Stimulated activated CD4-positive, alpha-beta T cell treated with anti-CD3 and anti-CD28 coated beads, Interleukin-15, amount 100 ng/mL, for 1 hour (primary cell): ENCODE results near the gene TAAR8.
"Not testable (repeated sequence)": the region's sequence is repeated elsewhere in the genome, so short reads cannot be mapped to it uniquely, and the experiment has no call there.

Source experiments
- DNase-seq, 2 donors: peaks; one replicate each; pipeline ENCODE4 v3.0.0-alpha.2; 2020; ENCODE audit warnings: low read depth in 1 of 2, low spot score in 1 of 2

TAAR8 gene

GRCh38 chr6:132552372-132552771 is at the start of gene TAAR8:
Gene TAAR8, plus strand, starts transcription at chr6:132552672. Its CDS starts 21 bp downstream, at chr6:132552693.
- DNase-seq = no peak

GRCh38 chr6:132504757-132505156 is 47.7 kb upstream of the TAAR8 start:
- no peak for DNase-seq

GRCh38 chr6:132505158-132505557 is 47.3 kb upstream of the TAAR8 start:
- no peak for DNase-seq

GRCh38 chr6:132506461-132506860 is 46.0 kb upstream of the TAAR8 start:
- no peak for DNase-seq

- DNase-seq = no peak
Measured at GRCh38 chr6:132506869-132507808, 45.3 kb upstream of the TAAR8 start.

- DNase-seq = no peak
Measured at GRCh38 chr6:132511210-132511830, 41.2 kb upstream of the TAAR8 start.

GRCh38 chr6:132511831-132512220 is 40.6 kb upstream of the TAAR8 start:
- DNase-seq = no peak

- DNase-seq = no peak
Measured at GRCh38 chr6:132512342-132512637, 40.2 kb upstream of the TAAR8 start.

GRCh38 chr6:132512638-132513632 is 39.5 kb upstream of the TAAR8 start, which contains the start of gene STX7:
Gene STX7, minus strand, starts transcription at chr6:132513116. Its CDS starts 9,586 bp downstream, at chr6:132503530.
- DNase-seq = peak; percentile 74 to 78

- no peak for DNase-seq
Measured at GRCh38 chr6:132513831-132514545, 38.5 kb upstream of the TAAR8 start.

- DNase-seq = no peak
Measured at GRCh38 chr6:132515386-132515785, 37.1 kb upstream of the TAAR8 start.

- DNase-seq = no peak
Measured at GRCh38 chr6:132520953-132521352, 31.5 kb upstream of the TAAR8 start.

- DNase-seq = no peak
Measured at GRCh38 chr6:132524646-132525045, 27.8 kb upstream of the TAAR8 start.

GRCh38 chr6:132525866-132526265 is 26.6 kb upstream of the TAAR8 start:
- DNase-seq = no peak

GRCh38 chr6:132526461-132526860 is 26.0 kb upstream of the TAAR8 start:
- no peak for DNase-seq

GRCh38 chr6:132527791-132528190 is 24.7 kb upstream of the TAAR8 start:
- no peak for DNase-seq

- DNase-seq = peak; percentile 7 to 26
Measured at GRCh38 chr6:132530293-132530974, 22.0 kb upstream of the TAAR8 start.

GRCh38 chr6:132534546-132534945 is 17.9 kb upstream of the TAAR8 start:
- DNase-seq = not testable (repeated sequence)

GRCh38 chr6:132537145-132537544 is 15.3 kb upstream of the TAAR8 start:
- no peak for DNase-seq

- DNase-seq = no peak
Measured at GRCh38 chr6:132537977-132538376, 14.5 kb upstream of the TAAR8 start, which contains the start of gene TAAR9. Gene TAAR9, plus strand, starts transcription at chr6:132538277. Its CDS starts 13 bp downstream, at chr6:132538290.
